MCF 10A (cell line): ENCODE data around the gene SGTB. TPM values are rescaled to one million over a fixed set of nuclear protein-coding genes. Genes with fewer than 3 reads are reported as not detected.

Source experiments
- BruUV-seq: library from RNA; stranded (reverse); fragments of 400-500 nt; replicated peaks from 2 replicates; lab custom pipeline; 2021; lab: Mats Ljungman, UMichigan
- CTCF ChIA-PET: fragments of 300-600 bp; sonication (Branson Sonifier 250); formaldehyde crosslinking; extraction: SDS; loops from one replicate; lab custom pipeline; 2021; ENCODE audit warnings: antibody characterized with exemption, inconsistent platforms; lab: Yijun Ruan, JAX
- POLR2A ChIA-PET: fragments of 300-600, 350-650 bp; sonication (Branson Sonifier 250); formaldehyde crosslinking; extraction: SDS; loops from one replicate; lab custom pipeline; 2020; ENCODE audit warnings: antibody characterized with exemption, inconsistent platforms; lab: Yijun Ruan, JAX
- DNase-seq: peaks from one replicate; pipeline ENCODE4 v3.0.0-alpha.2; 2018; ENCODE audit not compliant: unreplicated experiment
- H3K27ac Mint-ChIP-seq: one replicate; pipeline ENCODE4 v1.8.0; 2022; ENCODE audit warnings: mild to moderate bottlenecking, low read depth, mixed read lengths; ENCODE audit not compliant: unreplicated experiment
- H3K27me3 Mint-ChIP-seq: one replicate; pipeline ENCODE4 v1.8.0; 2022; ENCODE audit warnings: mixed read lengths; ENCODE audit not compliant: insufficient read depth, unreplicated experiment
- H3K36me3 Mint-ChIP-seq: one replicate; pipeline ENCODE4 v1.8.0; 2022; ENCODE audit warnings: mild to moderate bottlenecking, moderate library complexity, mixed read lengths; ENCODE audit not compliant: insufficient read depth, unreplicated experiment
- H3K4me1 Mint-ChIP-seq: one replicate; pipeline ENCODE4 v1.8.0; 2022; ENCODE audit warnings: mixed read lengths; ENCODE audit not compliant: insufficient read depth, unreplicated experiment
- H3K4me3 Mint-ChIP-seq: one replicate; pipeline ENCODE4 v1.8.0; 2022; ENCODE audit warnings: mild to moderate bottlenecking, moderate library complexity, mixed read lengths; ENCODE audit not compliant: unreplicated experiment
- H3K9me3 Mint-ChIP-seq: one replicate; pipeline ENCODE4 v1.8.0; 2022; ENCODE audit warnings: mixed read lengths; ENCODE audit not compliant: unreplicated experiment
- CTCF ChIP-seq: fragments of 200-600 bp; IDR thresholded peaks from one replicate; pipeline ENCODE4 v1.8.0; 2022; ENCODE audit warnings: antibody characterized with exemption, mild to moderate bottlenecking; ENCODE audit not compliant: unreplicated experiment
- intact Hi-C: fragments of 100-400 bp; cut with micrococcal nuclease; formaldehyde crosslinking; loops from 2 replicates; pipeline ENCODE4 v1.14.1; 2022
- total RNA-seq: library from RNA; stranded (reverse); gene quantifications from 2 replicates; pipeline ENCODE4 v1.2.3, GENCODE V29; 2022

Gene SGTB
- total RNA-seq, 1 experiment from 2014 or later: 15.8 TPM

GRCh38 chr5:65749221-65749844 is 27.4 kb upstream of the SGTB start:
- Mint-ChIP-seq H3K27ac (no peak overlapping the region), H3K4me3 (no peak overlapping the region), H3K27me3 (no peaks in the 10 kb centered on the region), H3K4me1 (peaks cover 14% of the 10 kb centered on the region), H3K9me3 (peaks cover 8% of the 10 kb centered on the region), H3K36me3 (peaks cover 2% of the 10 kb centered on the region)
- intact Hi-C loops: no loop called here
- no peak for TF ChIP-seq CTCF
- ChIA-PET POLR2A (no interaction called here), CTCF (interaction anchor here (0.7 kb wide), 1 partner anchor 252 kb away, joined by 4 read pairs; no protein-coding TSS in a partner anchor)
- BruUV-seq: no TSS peak
- DNase-seq: no peak

- no TSS peak for BruUV-seq
- H3K27ac Mint-ChIP-seq: no peak overlapping the region
- H3K4me1 Mint-ChIP-seq: peaks cover 18% of the 10 kb centered on the region
- peaks cover 8% of the 10 kb centered on the region for H3K9me3 Mint-ChIP-seq
- intact Hi-C loops: loop anchor here (2.0 kb wide), 3 partner anchors 184 to 432 kb away; partner anchors contain the start of genes ERBIN and SREK1
- POLR2A ChIA-PET: interaction anchor here (1.0 to 5.4 kb wide), 6 partner anchors 19 to 402 kb away, joined by 3 to 34 read pairs (median 5); partner anchors contain the start of genes ERBIN, NLN, SGTB and SREK1
- CTCF ChIA-PET: interaction anchor here (0.6 to 2.0 kb wide), 11 partner anchors 10 to 1391 kb away, joined by 3 to 10 read pairs (median 4); no protein-coding TSS in a partner anchor
- peaks cover 7% of the 10 kb centered on the region for H3K36me3 Mint-ChIP-seq
- H3K4me3 Mint-ChIP-seq: no peak overlapping the region
- TF ChIP-seq CTCF: peak; percentile 65
- no peaks in the 10 kb centered on the region for H3K27me3 Mint-ChIP-seq
- peak; percentile 72 for DNase-seq
Observed at GRCh38 chr5:65742565-65743231, 20.8 kb upstream of the SGTB start.

GRCh38 chr5:65739162-65739561 is 17.3 kb upstream of the SGTB start:
- no peak overlapping the region for H3K4me3 Mint-ChIP-seq
- H3K9me3 Mint-ChIP-seq: no peaks in the 10 kb centered on the region
- no peak for TF ChIP-seq CTCF
- peaks cover 18% of the 10 kb centered on the region for H3K4me1 Mint-ChIP-seq
- intact Hi-C loops: no loop called here
- DNase-seq: no peak
- no peaks in the 10 kb centered on the region for H3K27me3 Mint-ChIP-seq
- POLR2A ChIA-PET: interaction anchor here (0.5 to 5.4 kb wide), 3 partner anchors 17 to 188 kb away, joined by 5 to 34 read pairs (median 18); partner anchors contain the start of genes ERBIN, NLN and SGTB
- BruUV-seq: no TSS peak
- no peak overlapping the region for H3K27ac Mint-ChIP-seq
- peaks cover 3% of the 10 kb centered on the region for H3K36me3 Mint-ChIP-seq
- CTCF ChIA-PET: interaction anchor here (0.6 kb wide), 1 partner anchor 15 kb away, joined by 3 read pairs; no protein-coding TSS in a partner anchor

- TF ChIP-seq CTCF: no peak
- peak overlapping the region; percentile 25 for H3K27ac Mint-ChIP-seq
- ChIA-PET CTCF (interaction anchor here (0.6 kb wide), 1 partner anchor 14 kb away, joined by 3 read pairs; no protein-coding TSS in a partner anchor), POLR2A (no interaction called here)
- BruUV-seq: no TSS peak
- H3K4me3 Mint-ChIP-seq: no peak overlapping the region
- H3K4me1 Mint-ChIP-seq: peaks cover 18% of the 10 kb centered on the region
- intact Hi-C loops: no loop called here
- no peak for DNase-seq
- no peaks in the 10 kb centered on the region for H3K27me3 Mint-ChIP-seq
- no peaks in the 10 kb centered on the region for H3K36me3 Mint-ChIP-seq
- no peaks in the 10 kb centered on the region for H3K9me3 Mint-ChIP-seq
Observed at GRCh38 chr5:65738305-65738704, 16.4 kb upstream of the SGTB start.
